GM12892 (cell line): ENCODE data around the gene KCTD8.

Experiments
- POLR2A ChIP-seq: IDR thresholded peaks from 2 replicates; pipeline ENCODE4 v1.6.1; 2011; ENCODE audit warnings: low read depth, low read length, control low read depth
- POLR2AphosphoS5 ChIP-seq: IDR thresholded peaks from 2 replicates; pipeline ENCODE4 v1.6.1; 2011; ENCODE audit warnings: low read depth, low read length, control low read depth
- TAF1 ChIP-seq: IDR thresholded peaks from 2 replicates; pipeline ENCODE4 v1.6.1; 2011; ENCODE audit warnings: low read depth, mild to moderate bottlenecking, control low read depth, low read length, borderline replicate concordance

GRCh38 chr4:44161756-44162155 is 286.9 kb downstream of the KCTD8 start:
- TF ChIP-seq POLR2A (no peak), POLR2AphosphoS5 (no peak), TAF1 (no peak)
